ENCODE measurements around the gene XKR7.

Gene XKR7

GRCh38 chr20:31953556-31954148, 14.3 kb upstream of the XKR7 start:
- Histone ChIP-seq H3K9ac (ENCODE audit: low read length) (no peak overlapping the region), H3K9me2 (replicated peaks; ENCODE audit: insufficient read depth, low read length) (no peaks in the 10 kb centered on the region), H3K4me3 (ENCODE audit: low read length) (no peak overlapping the region), H2AFZ (ENCODE audit: low read length) (no peak overlapping the region), H3K27me3 (replicated peaks; ENCODE audit: insufficient read depth, low read length) (peaks cover 48% of the 10 kb centered on the region), H3K36me3 (replicated peaks; ENCODE audit: insufficient read depth, low read length) (0 out of 2 replicates have a peak, but pooled peaks cover 5% of the 10 kb centered on the region), H3K9me3 (replicated peaks; ENCODE audit: insufficient read depth, low read length) (no peaks in the 10 kb centered on the region), H3K79me2 (ENCODE audit: low read length) (peaks cover 28% of the 10 kb centered on the region), H3F3A (ENCODE audit: insufficient read depth, low read length) (no peaks in the 10 kb centered on the region), H3K4me1 (ENCODE audit: low read length) (peaks cover 9% of the 10 kb centered on the region), H3K27ac (ENCODE audit: low read length) (no peak overlapping the region), H4K20me1 (ENCODE audit: insufficient read depth, low read length) (no peaks in the 10 kb centered on the region), H3K4me2 (ENCODE audit: low read depth, low read length) (no peak overlapping the region)
- TF ChIP-seq EZH2phosphoT487 (IDR thresholded peaks at IDR 0.05; ENCODE audit: low read length): no peak
- no peak for TF ChIP-seq CTCF (IDR thresholded peaks at IDR 0.05; ENCODE audit: low read length)
- TF ChIP-seq EZH2 (optimal IDR thresholded peaks at IDR 0.05; ENCODE audit: low read depth, low read length): no peak
- DNase-seq: no peak

- Histone ChIP-seq H3K4me2 (ENCODE audit: low read depth, low read length) (no peak overlapping the region), H3K27ac (ENCODE audit: low read length) (no peak overlapping the region), H3K9me3 (replicated peaks; ENCODE audit: insufficient read depth, low read length) (no peaks in the 10 kb centered on the region), H3K4me3 (ENCODE audit: low read length) (no peak overlapping the region), H3K79me2 (ENCODE audit: low read length) (peaks cover 23% of the 10 kb centered on the region), H3K36me3 (replicated peaks; ENCODE audit: insufficient read depth, low read length) (0 out of 2 replicates have a peak, but pooled peaks cover 5% of the 10 kb centered on the region), H2AFZ (ENCODE audit: low read length) (no peak overlapping the region), H3K9ac (ENCODE audit: low read length) (no peak overlapping the region), H3F3A (ENCODE audit: insufficient read depth, low read length) (no peaks in the 10 kb centered on the region), H4K20me1 (ENCODE audit: insufficient read depth, low read length) (no peaks in the 10 kb centered on the region), H3K9me2 (replicated peaks; ENCODE audit: insufficient read depth, low read length) (no peaks in the 10 kb centered on the region), H3K27me3 (replicated peaks; ENCODE audit: insufficient read depth, low read length) (peaks cover 56% of the 10 kb centered on the region), H3K4me1 (ENCODE audit: low read length) (peaks cover 9% of the 10 kb centered on the region)
- TF ChIP-seq EZH2phosphoT487 (IDR thresholded peaks at IDR 0.05; ENCODE audit: low read length) (no peak), CTCF (IDR thresholded peaks at IDR 0.05; ENCODE audit: low read length) (no peak), EZH2 (optimal IDR thresholded peaks at IDR 0.05; ENCODE audit: low read depth, low read length) (no peak)
- no peak for DNase-seq
Observed at GRCh38 chr20:31954500-31954899, 13.5 kb upstream of the XKR7 start.

DNA sequence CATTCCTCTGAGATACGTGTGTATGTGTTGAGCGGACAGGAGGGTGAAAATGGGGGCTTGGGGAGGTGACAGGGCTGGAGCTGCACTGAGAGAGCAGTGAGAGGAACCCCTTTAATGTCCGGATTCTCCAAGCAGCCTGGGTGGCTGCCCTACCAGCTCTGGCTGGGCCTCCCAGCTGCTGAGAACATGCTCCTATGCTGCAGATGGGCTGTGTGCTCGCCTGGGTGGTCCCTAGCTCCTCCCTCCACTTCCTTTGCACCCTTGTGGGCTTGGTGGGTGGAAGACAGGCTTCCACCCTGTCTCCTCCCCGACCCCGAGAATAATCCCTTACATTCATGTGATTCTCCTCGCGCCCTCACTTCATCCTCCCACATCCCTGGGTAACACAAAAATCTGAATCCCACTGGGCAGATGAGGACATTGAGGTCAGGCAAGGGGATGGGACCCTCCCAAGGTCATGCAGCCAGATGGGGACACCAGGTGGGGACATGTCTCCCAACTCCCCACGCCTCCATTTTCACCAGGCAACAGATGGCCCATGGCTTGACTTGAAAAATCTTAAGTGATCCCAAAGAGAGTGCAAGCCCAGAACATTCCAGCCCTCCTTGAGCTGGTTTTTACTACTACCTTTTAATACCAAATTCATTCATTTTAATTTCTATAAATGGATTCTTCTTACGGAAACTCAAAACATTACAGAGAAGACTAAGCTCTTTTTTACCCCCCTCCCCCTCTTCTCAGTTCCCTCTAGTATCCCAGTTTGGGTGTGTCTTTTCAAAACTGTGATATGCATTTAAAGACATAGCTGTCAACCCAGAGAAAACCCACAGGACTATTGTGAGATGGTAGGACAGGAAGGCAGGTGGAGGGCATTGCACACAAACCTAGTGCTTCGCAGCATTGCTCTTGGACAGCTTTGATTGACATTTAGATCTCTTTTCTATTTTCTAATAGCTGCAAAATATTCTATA, 11.1 kb upstream of the XKR7 start:
- H3K9ac ChIP-seq (ENCODE audit: low read length): no peak overlapping the region
- no peak for TF ChIP-seq CTCF (IDR thresholded peaks at IDR 0.05; ENCODE audit: low read length)
- no peak for TF ChIP-seq EZH2phosphoT487 (IDR thresholded peaks at IDR 0.05; ENCODE audit: low read length)
- no peak for TF ChIP-seq EZH2 (optimal IDR thresholded peaks at IDR 0.05; ENCODE audit: low read depth, low read length)
- DNase-seq: no peak

More for the DNA sequence above, 11.1 kb upstream of the XKR7 start:
- H3K4me1 ChIP-seq (ENCODE audit: low read length): no peaks in the 10 kb centered on the region; the same call in 1 of the 2 replicates
- no peaks in the 10 kb centered on the region for H4K20me1 ChIP-seq (ENCODE audit: insufficient read depth, low read length)
- no peak overlapping the region for H3K4me3 ChIP-seq (ENCODE audit: low read length)
- no peaks in the 10 kb centered on the region for H3K9me2 ChIP-seq (replicated peaks; ENCODE audit: insufficient read depth, low read length)
- H3K27ac ChIP-seq (ENCODE audit: low read length): no peak overlapping the region
- no peaks in the 10 kb centered on the region for H3K79me2 ChIP-seq (ENCODE audit: low read length)
- H3K4me2 ChIP-seq (ENCODE audit: low read depth, low read length): no peak overlapping the region
- peaks cover 78% of the 10 kb centered on the region for H3K27me3 ChIP-seq (replicated peaks; ENCODE audit: insufficient read depth, low read length)
- no peaks in the 10 kb centered on the region for H3K9me3 ChIP-seq (replicated peaks; ENCODE audit: insufficient read depth, low read length)
- no peaks in the 10 kb centered on the region for H3K36me3 ChIP-seq (replicated peaks; ENCODE audit: insufficient read depth, low read length)
- no peak overlapping the region for H2AFZ ChIP-seq (ENCODE audit: low read length)
- H3F3A ChIP-seq (ENCODE audit: insufficient read depth, low read length): no peaks in the 10 kb centered on the region
